SK-N-SH treated with all-trans-retinoic acid at 6 μM for 48 hours (cell line): ENCODE results near the gene SYCP2L.

Experiments
- CREB5 ChIP-seq: fragments of 250-450 bp; sonication (Bioruptor Pico); IDR thresholded peaks from 2 replicates; pipeline ENCODE4 v1.5.1; 2020; ENCODE audit warnings: low read depth, mild to moderate bottlenecking, moderate library complexity
- CSDC2 ChIP-seq: fragments of 250-450 bp; sonication (Bioruptor Pico); IDR thresholded peaks from 2 replicates; pipeline ENCODE4 v1.5.0; 2020; ENCODE audit warnings: mild to moderate bottlenecking, moderate library complexity
- CSRNP3 ChIP-seq: fragments of 250-450 bp; sonication (Bioruptor Pico); IDR thresholded peaks from 2 replicates; pipeline ENCODE4 v1.5.1; 2021; ENCODE audit warnings: mild to moderate bottlenecking, moderate library complexity
- GLIS3 ChIP-seq: fragments of 250-450 bp; sonication (Bioruptor Pico); IDR thresholded peaks from 2 replicates; pipeline ENCODE4 v1.5.0; 2020; ENCODE audit warnings: mild to moderate bottlenecking, moderate library complexity
- OSR1 ChIP-seq: fragments of 250-450 bp; sonication (Bioruptor Pico); IDR thresholded peaks from 2 replicates; pipeline ENCODE4 v1.8.0; 2022; ENCODE audit warnings: moderate library complexity, mild to moderate bottlenecking, inconsistent platforms
- PATZ1 ChIP-seq: fragments of 250-450 bp; sonication (Bioruptor Pico); IDR thresholded peaks from 2 replicates; pipeline ENCODE4 v1.8.0; 2020; ENCODE audit warnings: mild to moderate bottlenecking, moderate library complexity, borderline replicate concordance
- POU6F1 ChIP-seq: fragments of 250-450 bp; sonication (Bioruptor Pico); IDR thresholded peaks from 2 replicates; pipeline ENCODE4 v1.8.0; 2021; ENCODE audit warnings: low read depth, mild to moderate bottlenecking, moderate library complexity, borderline replicate concordance
- SNAI2 ChIP-seq: fragments of 250-450 bp; sonication (Bioruptor Pico); IDR thresholded peaks from 2 replicates; pipeline ENCODE4 v1.5.0; 2020; ENCODE audit warnings: mild to moderate bottlenecking, moderate library complexity
- TOX ChIP-seq: fragments of 250-450 bp; sonication (Bioruptor Pico); IDR thresholded peaks from 2 replicates; pipeline ENCODE4 v1.8.0; 2021; ENCODE audit warnings: mild to moderate bottlenecking, moderate library complexity, borderline replicate concordance
- ZFP3 ChIP-seq: fragments of 250-450 bp; sonication (Bioruptor Pico); IDR thresholded peaks from 2 replicates; pipeline ENCODE4 v1.5.0; 2020; ENCODE audit warnings: mild to moderate bottlenecking, moderate library complexity
- ZFP30 ChIP-seq: fragments of 450-650 bp; formaldehyde crosslinking; IDR thresholded peaks from 2 replicates; pipeline ENCODE4 v1.5.0; 2022; ENCODE audit warnings: mild to moderate bottlenecking, moderate library complexity
- ZNF70 ChIP-seq: fragments of 450-650 bp; formaldehyde crosslinking; IDR thresholded peaks from 2 replicates; pipeline ENCODE4 v1.5.0; 2020; ENCODE audit warnings: mild to moderate bottlenecking, moderate library complexity

- TF ChIP-seq POU6F1 (CRISPR knock-in tag) (no peak), GLIS3 (CRISPR knock-in tag) (no peak), CSDC2 (CRISPR knock-in tag) (no peak), PATZ1 (CRISPR knock-in tag) (no peak), OSR1 (CRISPR knock-in tag) (no peak), ZNF70 (CRISPR knock-in tag) (no peak), ZFP3 (CRISPR knock-in tag) (no peak), SNAI2 (CRISPR knock-in tag) (no peak), CSRNP3 (no peak), CREB5 (CRISPR knock-in tag) (no peak), TOX (CRISPR knock-in tag) (no peak), ZFP30 (no peak)
Measured at GRCh38 chr6:10968776-10969175, 81.9 kb downstream of the SYCP2L start.
